Breast epithelium (tissue), 4 donors: Measurements from ENCODE around the gene NAGPA. TPM values are rescaled to one million over a fixed set of nuclear protein-coding genes. Genes with fewer than 3 reads are reported as not detected.

Source experiments
- DNase-seq, 2 donors: peaks; one replicate each; pipeline ENCODE4 v3.0.0-alpha.2; 2019; ENCODE audit warnings: low spot score in 2 of 2
- H3K27ac ChIP-seq, 2 donors: fragments of 200-600 bp; sonication (generic) in 1 of 2; one replicate each; pipeline ENCODE4 v1.5.1; 2016 to 2019; ENCODE audit warnings: mild to moderate bottlenecking in 1 of 2
- H3K27me3 ChIP-seq, 2 donors: fragments of 200-600 bp; sonication (generic) in 1 of 2; one replicate each; pipeline versions ENCODE4 v1.5.1 to v1.6.0; 2017 to 2019; ENCODE audit warnings: control low read depth in 1 of 2, mild to moderate bottlenecking in 1 of 2
- H3K36me3 ChIP-seq: fragments of 200-600 bp; one replicate; pipeline ENCODE4 v1.5.1; 2019
- H3K4me1 ChIP-seq, 2 donors: fragments of 200-600 bp; sonication (generic); one replicate each; pipeline ENCODE4 v1.5.1; 2016 to 2019; ENCODE audit warnings: control low read depth in 1 of 2
- H3K4me3 ChIP-seq, 3 donors: fragments of 200-600 bp; sonication (generic); 1 replicate in 2 of 3; 2 replicates in 1 of 3; pipeline ENCODE4 v1.5.1; 2016 to 2019; ENCODE audit warnings: mild to moderate bottlenecking in 3 of 3, moderate library complexity in 2 of 3
- H3K9me3 ChIP-seq, 2 donors: fragments of 200-600 bp; sonication (generic) in 1 of 2; one replicate each; pipeline ENCODE4 v1.5.1; 2016 to 2019; ENCODE audit warnings: control low read depth in 1 of 2
- POLR2A ChIP-seq: fragments of 450-650 bp; IDR thresholded peaks from one replicate; pipeline ENCODE4 v1.6.1; 2016; ENCODE audit warnings: antibody characterized with exemption, mild to moderate bottlenecking, moderate library complexity
- POLR2AphosphoS5 ChIP-seq, 3 donors: sonication (generic); formaldehyde crosslinking; IDR thresholded peaks; one replicate each; pipeline ENCODE4 v1.6.1; 2017; ENCODE audit warnings: antibody characterized with exemption in 3 of 3
- intact Hi-C: fragments of 100-400 bp; cut with DNase I; formaldehyde crosslinking; loops from one replicate; pipeline ENCODE4 v1.15.1; 2023; ENCODE audit warnings: low total_unique reads
- total RNA-seq, 3 donors: library from RNA; depleted of rRNA; stranded (reverse); fragments of >200 nt; gene quantifications; one replicate each; pipeline ENCODE4 v1.1.0, GENCODE V29; 2016
- TF ChIP-seq, protein P1 (sequence below), 3 donors: fragments of 450-650 bp; IDR thresholded peaks; one replicate each; pipeline ENCODE4 v1.5.1; 2016 to 2017; ENCODE audit warnings: antibody characterized with exemption in 3 of 3, mild to moderate bottlenecking in 3 of 3, moderate library complexity in 3 of 3

Gene NAGPA
- total RNA-seq, 3 donors from 2014 or later: 18.4 to 26.2 (median 21.8) TPM

DNA sequence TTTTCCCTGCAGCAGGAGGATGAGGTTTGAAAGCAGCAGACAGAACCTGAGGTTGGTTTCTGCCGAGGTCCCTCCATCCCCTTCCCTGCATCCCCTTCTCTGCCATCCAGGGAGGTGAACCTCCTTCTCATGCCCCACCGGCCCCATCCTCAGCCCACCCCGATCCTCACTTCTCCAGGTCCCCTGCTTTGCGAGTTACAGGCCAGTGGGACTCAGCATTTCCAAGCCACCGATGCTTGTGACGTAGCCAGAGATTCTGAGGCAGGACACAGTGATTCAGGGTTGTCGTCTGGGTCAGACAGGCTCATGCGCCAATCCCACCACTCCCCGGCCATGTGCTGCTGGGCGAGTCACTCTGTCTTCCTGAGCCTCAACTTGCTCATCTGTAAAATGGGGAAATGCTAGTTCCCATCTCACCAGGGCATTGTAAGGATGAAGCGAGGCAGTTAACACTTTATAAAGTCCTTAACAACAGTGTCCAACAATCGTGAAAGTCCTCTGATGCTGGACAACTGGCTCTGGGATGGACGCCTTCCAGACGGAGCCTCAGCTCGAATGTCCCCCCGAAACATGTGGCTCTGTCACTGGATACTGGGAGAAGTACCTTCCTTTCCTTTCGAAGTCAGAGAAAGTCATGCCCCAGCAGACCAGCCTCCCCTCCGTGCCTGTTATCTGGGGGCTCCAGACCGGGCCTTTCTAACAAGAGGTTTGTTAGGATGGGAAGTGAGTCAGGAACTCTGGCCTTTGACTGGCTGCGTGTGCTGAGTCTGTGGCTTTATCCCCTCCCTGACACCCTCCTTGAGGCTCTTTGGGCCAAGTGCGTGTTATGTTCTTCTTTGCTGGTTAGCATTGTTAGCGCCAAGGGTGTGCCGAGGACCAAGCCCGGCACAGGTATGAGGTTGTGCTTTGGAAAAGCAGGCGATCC lies 53.7 kb downstream of the NAGPA start:
- Histone ChIP-seq H3K36me3 (no peaks in the 10 kb centered on the region), H3K4me1 (no peaks in the 10 kb centered on the region), H3K27me3 (no peaks in the 10 kb centered on the region), H3K9me3 (no peaks in the 10 kb centered on the region), H3K27ac (no peak overlapping the region), H3K4me3 (no peak overlapping the region)
- no peak for DNase-seq
- intact Hi-C loops: no loop called here
- TF ChIP-seq POLR2AphosphoS5 (IDR thresholded peaks at IDR 0.05): no peak
- no peak for TF ChIP-seq POLR2A
- TF ChIP-seq, protein P1, sequence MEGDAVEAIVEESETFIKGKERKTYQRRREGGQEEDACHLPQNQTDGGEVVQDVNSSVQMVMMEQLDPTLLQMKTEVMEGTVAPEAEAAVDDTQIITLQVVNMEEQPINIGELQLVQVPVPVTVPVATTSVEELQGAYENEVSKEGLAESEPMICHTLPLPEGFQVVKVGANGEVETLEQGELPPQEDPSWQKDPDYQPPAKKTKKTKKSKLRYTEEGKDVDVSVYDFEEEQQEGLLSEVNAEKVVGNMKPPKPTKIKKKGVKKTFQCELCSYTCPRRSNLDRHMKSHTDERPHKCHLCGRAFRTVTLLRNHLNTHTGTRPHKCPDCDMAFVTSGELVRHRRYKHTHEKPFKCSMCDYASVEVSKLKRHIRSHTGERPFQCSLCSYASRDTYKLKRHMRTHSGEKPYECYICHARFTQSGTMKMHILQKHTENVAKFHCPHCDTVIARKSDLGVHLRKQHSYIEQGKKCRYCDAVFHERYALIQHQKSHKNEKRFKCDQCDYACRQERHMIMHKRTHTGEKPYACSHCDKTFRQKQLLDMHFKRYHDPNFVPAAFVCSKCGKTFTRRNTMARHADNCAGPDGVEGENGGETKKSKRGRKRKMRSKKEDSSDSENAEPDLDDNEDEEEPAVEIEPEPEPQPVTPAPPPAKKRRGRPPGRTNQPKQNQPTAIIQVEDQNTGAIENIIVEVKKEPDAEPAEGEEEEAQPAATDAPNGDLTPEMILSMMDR (IDR thresholded peaks at IDR 0.05): no peak

DNA sequence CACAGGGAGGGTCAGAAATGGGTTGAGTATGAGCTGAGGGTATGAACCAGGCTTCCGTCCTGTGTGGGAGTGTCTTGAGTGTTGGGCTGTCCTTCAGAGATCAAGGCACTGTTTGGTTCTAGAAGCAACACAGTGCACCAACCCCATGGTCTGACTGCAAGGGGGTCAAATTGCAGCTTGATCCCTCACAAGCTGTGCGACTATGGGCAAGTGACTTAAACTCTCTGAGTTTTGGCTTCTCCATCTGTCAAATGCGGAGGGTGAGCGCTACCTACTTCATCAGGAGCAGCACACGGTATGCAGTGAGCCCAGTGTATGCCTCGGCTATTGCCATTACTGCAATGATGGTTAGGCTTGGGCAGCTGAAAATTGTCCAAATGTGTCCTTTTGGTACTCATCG lies 54.6 kb downstream of the NAGPA start:
- Histone ChIP-seq H3K4me3 (no peak overlapping the region), H3K27me3 (no peaks in the 10 kb centered on the region)
- intact Hi-C loops: no loop called here

GRCh38 chr16:4976611-4977145 lies 57.1 kb downstream of the NAGPA start:
- Histone ChIP-seq H3K27me3 (no peaks in the 10 kb centered on the region), H3K9me3 (no peaks in the 10 kb centered on the region), H3K4me1 (no peaks in the 10 kb centered on the region), H3K4me3 (no peak overlapping the region), H3K36me3 (no peaks in the 10 kb centered on the region), H3K27ac (no peak overlapping the region)
- intact Hi-C loops: no loop called here
- TF ChIP-seq POLR2AphosphoS5 (IDR thresholded peaks at IDR 0.05): no peak
- no peak for TF ChIP-seq POLR2A
- TF ChIP-seq, protein P1 (IDR thresholded peaks at IDR 0.05): no peak
- no peak for DNase-seq

More for the DNA sequence above, 54.6 kb downstream of the NAGPA start:
- Histone ChIP-seq H3K27ac (no peak overlapping the region), H3K9me3 (no peaks in the 10 kb centered on the region), H3K4me1 (no peaks in the 10 kb centered on the region), H3K36me3 (no peaks in the 10 kb centered on the region)
- DNase-seq: no peak
- TF ChIP-seq POLR2AphosphoS5 (IDR thresholded peaks at IDR 0.05): no peak
- TF ChIP-seq, protein P1 (IDR thresholded peaks at IDR 0.05): no peak
- no peak for TF ChIP-seq POLR2A

DNA sequence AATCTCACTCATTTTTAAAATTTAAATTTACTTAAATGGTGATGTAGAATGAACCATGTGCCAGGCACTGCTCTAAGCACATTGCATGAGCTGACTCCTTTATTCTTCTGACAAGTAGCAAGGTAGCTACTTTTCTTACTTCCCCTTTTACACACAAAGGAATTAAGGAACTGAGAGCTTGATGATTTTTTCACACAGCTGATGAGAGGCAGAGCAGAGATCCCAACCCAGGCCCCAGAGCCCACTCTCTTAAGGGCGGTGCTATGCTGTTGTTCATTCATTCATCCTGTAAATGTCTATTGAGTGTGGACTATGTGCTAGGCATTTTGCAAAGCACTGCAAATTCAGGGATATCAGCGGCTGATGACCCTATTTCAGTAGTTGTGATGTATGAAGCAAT lies 57.7 kb downstream of the NAGPA start:
- DNase-seq: no peak
- Histone ChIP-seq H3K27me3 (no peaks in the 10 kb centered on the region), H3K4me3 (no peak overlapping the region), H3K9me3 (no peaks in the 10 kb centered on the region), H3K36me3 (no peaks in the 10 kb centered on the region), H3K4me1 (no peaks in the 10 kb centered on the region), H3K27ac (no peak overlapping the region)
- intact Hi-C loops: no loop called here
- TF ChIP-seq POLR2AphosphoS5 (IDR thresholded peaks at IDR 0.05) (no peak), POLR2A (no peak)
- TF ChIP-seq, protein P1 (IDR thresholded peaks at IDR 0.05): no peak

Other genes starting within 250 kb of the NAGPA start
- not detected for gene SEPTIN12, start 245.6 kb downstream of the NAGPA start, total RNA-seq
- 10 to 100 TPM in 2 of 3 donors, not detected in 1; 49.0 to 58.7 TPM for gene SMIM22, start 238.6 kb downstream of the NAGPA start, total RNA-seq
- gene ROGDI, start 231.3 kb downstream of the NAGPA start, total RNA-seq: 10 to 100 TPM in 2 of 3 donors, 1 to 10 TPM in 1; 6.6 to 23.3 (median 21.2) TPM
- 10 to 100 TPM; 57.2 to 79.0 (median 58.1) TPM for gene GLYR1, start 186.6 kb downstream of the NAGPA start, total RNA-seq
- gene UBN1, start 186.5 kb downstream of the NAGPA start, total RNA-seq: 10 to 100 TPM; 28.8 to 32.8 (median 29.1) TPM
- 100 to 1,000 TPM in 1 of 3 donors, 10 to 100 TPM in 2; 53.1 to 169 (median 97.5) TPM for gene PPL, start 96.8 kb downstream of the NAGPA start, total RNA-seq
- gene SEC14L5, start 75.6 kb downstream of the NAGPA start, total RNA-seq: 1 to 10 TPM in 1 of 3 donors, under 1 TPM in 2; 0.33 to 1.3 (median 0.59) TPM
- 10 to 100 TPM in 1 of 3 donors, 1 to 10 TPM in 2; 5.1 to 10.2 (median 6.4) TPM for gene C16orf89, start 32.0 kb upstream of the NAGPA start, total RNA-seq
- gene ALG1, start 37.9 kb upstream of the NAGPA start, total RNA-seq: 10 to 100 TPM; 14.4 to 21.2 (median 16.7) TPM
- 10 to 100 TPM in 2 of 3 donors, 1 to 10 TPM in 1; 9.4 to 10.2 (median 10.2) TPM for gene EEF2KMT, start 63.9 kb upstream of the NAGPA start, total RNA-seq